Kidney (tissue), 14 donors: ENCODE data around the gene AGTRAP. TPM values are rescaled to one million over a fixed set of nuclear protein-coding genes. Genes with fewer than 3 reads are reported as not detected.

ENCODE experiments used
- DNase-seq, 5 donors: peaks; one replicate each; pipeline ENCODE4 v3.0.0-alpha.2; 2013 to 2020
- FAIRE-seq: peaks from 2 replicates; lab custom pipeline; 2012; peaks lifted over from hg19 to GRCh38; lab: Jason Lieb, UNC
- H3K27ac ChIP-seq, 2 donors: one replicate each; pipeline ENCODE4 v1.7.0; 2013; ENCODE audit warnings: low read depth in 2 of 2, low read length in 2 of 2, inconsistent platforms in 1 of 2
- H3K27me3 ChIP-seq: one replicate; pipeline ENCODE4 v1.7.1; 2013; ENCODE audit warnings: low read length, inconsistent platforms; ENCODE audit not compliant: control insufficient read depth, insufficient read depth
- H3K36me3 ChIP-seq, 3 donors: one replicate each; pipeline versions ENCODE4 v1.7.0 to v1.7.1; 2013; ENCODE audit warnings: low read length in 3 of 3, control low read depth in 1 of 3, inconsistent platforms in 1 of 3; ENCODE audit not compliant: insufficient read depth in 3 of 3, control insufficient read depth in 2 of 3
- H3K4me1 ChIP-seq, 3 donors: one replicate each; pipeline versions ENCODE4 v1.7.0 to v1.7.1; 2013; ENCODE audit warnings: low read length in 3 of 3, inconsistent platforms in 1 of 3, low read depth in 1 of 3; ENCODE audit not compliant: control insufficient read depth in 2 of 3, insufficient read depth in 2 of 3
- H3K4me3 ChIP-seq, 3 donors: one replicate each; pipeline versions ENCODE4 v1.7.0 to v1.8.1; 2013; ENCODE audit warnings: low read length in 3 of 3, control low read depth in 1 of 3, inconsistent platforms in 1 of 3
- H3K9ac ChIP-seq, 3 donors: one replicate each; pipeline versions ENCODE4 v1.7.0 to v1.7.1; 2013; ENCODE audit warnings: low read length in 3 of 3, control low read depth in 1 of 3, inconsistent platforms in 1 of 3
- H3K9me3 ChIP-seq, 3 donors: one replicate each; pipeline versions ENCODE4 v1.7.0 to v1.7.1; 2013; ENCODE audit warnings: low read length in 3 of 3, control low read depth in 1 of 3, inconsistent platforms in 1 of 3; ENCODE audit not compliant: control insufficient read depth in 2 of 3, insufficient read depth in 1 of 3
- intact Hi-C: fragments of 100-400 bp; cut with DNase I; formaldehyde crosslinking; loops from one replicate; pipeline ENCODE4 v1.11.1; 2022
- polyA plus RNA-seq: library from polyadenylated mRNA; stranded (reverse); fragments of 350-450 nt; fragmentation: Illumina TruSeq; extraction: RNeasy Lipid Tissue Mini Kit (QIAGEN cat#74804); gene quantifications from one replicate; pipeline ENCODE4 v1.2.3, GENCODE V29; 2014; ENCODE audit warnings: low read depth, low replicate concordance; ENCODE audit not compliant: insufficient read depth
- total RNA-seq: library from RNA; stranded (reverse); fragmentation: NEBNext Ultra II Directional; extraction: Animal tissue kit (Norgen Biotek cat#: 25700); gene quantifications from one replicate; pipeline ENCODE4 v1.2.1, GENCODE V29; 2021
- TF ChIP-seq, protein P1 (sequence below): IDR thresholded peaks from 3 replicates; pipeline ENCODE4 v1.5.1; 2012; ENCODE audit warnings: mild to moderate bottlenecking, moderate library complexity, borderline replicate concordance; ENCODE audit not compliant: insufficient read depth; ENCODE audit errors: extremely low read depth
- donor health status: control.
- donor health status: control.
- donor health status: control.
- donor health status: control.
- donor health status: control.
- donor health status: DM: yes; HTN: yes; CAD: no.
- donor health status: Normal renal cell carcinoma (clear cell type).

The AGTRAP gene
- total and polyA plus RNA-seq, 2 donors from 2014 or later: 66.1 to 140 TPM

DNA sequence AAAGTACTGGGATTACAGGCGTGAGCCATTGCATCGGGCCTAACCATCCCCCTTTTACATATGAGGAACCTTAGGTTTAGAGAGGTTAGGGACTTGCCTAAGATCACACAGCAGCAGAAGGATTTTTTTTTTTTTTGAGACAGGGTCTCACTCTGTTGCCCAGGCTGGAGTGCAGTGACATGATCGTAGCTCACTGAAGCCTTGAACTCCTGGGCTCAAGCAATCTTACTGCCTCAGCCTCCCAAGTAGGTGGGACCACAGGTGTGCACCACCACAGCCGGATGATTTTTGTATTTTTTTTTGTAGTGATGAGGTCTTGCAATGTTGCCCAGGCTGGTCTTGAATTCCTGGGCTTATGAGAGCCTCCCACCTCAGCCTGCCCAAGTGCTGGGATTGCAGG, 23.9 kb downstream of the AGTRAP start:
- TF ChIP-seq, protein P1, sequence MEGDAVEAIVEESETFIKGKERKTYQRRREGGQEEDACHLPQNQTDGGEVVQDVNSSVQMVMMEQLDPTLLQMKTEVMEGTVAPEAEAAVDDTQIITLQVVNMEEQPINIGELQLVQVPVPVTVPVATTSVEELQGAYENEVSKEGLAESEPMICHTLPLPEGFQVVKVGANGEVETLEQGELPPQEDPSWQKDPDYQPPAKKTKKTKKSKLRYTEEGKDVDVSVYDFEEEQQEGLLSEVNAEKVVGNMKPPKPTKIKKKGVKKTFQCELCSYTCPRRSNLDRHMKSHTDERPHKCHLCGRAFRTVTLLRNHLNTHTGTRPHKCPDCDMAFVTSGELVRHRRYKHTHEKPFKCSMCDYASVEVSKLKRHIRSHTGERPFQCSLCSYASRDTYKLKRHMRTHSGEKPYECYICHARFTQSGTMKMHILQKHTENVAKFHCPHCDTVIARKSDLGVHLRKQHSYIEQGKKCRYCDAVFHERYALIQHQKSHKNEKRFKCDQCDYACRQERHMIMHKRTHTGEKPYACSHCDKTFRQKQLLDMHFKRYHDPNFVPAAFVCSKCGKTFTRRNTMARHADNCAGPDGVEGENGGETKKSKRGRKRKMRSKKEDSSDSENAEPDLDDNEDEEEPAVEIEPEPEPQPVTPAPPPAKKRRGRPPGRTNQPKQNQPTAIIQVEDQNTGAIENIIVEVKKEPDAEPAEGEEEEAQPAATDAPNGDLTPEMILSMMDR: no peak

DNA sequence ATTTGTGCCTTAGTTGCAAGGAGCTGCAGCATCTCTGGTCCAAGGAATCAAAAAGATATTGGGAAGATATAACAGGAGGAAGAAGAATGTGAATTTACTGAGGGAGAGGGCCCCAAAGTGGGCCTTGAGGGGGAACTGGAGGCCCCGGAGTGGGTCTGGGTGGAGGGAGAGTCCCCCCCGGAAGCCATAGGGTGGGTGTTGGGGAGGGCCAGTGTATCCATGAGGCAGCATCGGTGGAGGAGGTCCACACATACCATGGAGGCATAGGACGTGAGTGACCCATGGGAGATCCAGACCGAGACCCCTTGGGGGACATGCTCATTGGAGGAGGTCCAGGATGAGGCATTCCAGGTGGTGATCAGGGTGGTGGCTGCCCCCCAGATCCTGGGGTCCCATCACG, 25.3 kb downstream of the AGTRAP start:
- H3K9ac ChIP-seq: no peak overlapping the region
- intact Hi-C loops: no loop called here
- TF ChIP-seq, protein P1: no peak
- peaks cover 0 to 3% (median 0%) of the 10 kb centered on the region in 3 donors for H3K4me1 ChIP-seq
- DNase-seq (no peak), FAIRE-seq (no peak)
- H3K4me3 ChIP-seq: no peak overlapping the region
- H3K36me3 ChIP-seq: no peaks in the 10 kb centered on the region
- no peaks in the 10 kb centered on the region for H3K9me3 ChIP-seq
- H3K27ac ChIP-seq: no peak overlapping the region
- H3K27me3 ChIP-seq: no peaks in the 10 kb centered on the region

More for the DNA sequence above, 23.9 kb downstream of the AGTRAP start:
- FAIRE-seq: no peak
- Histone ChIP-seq H3K9ac (no peak overlapping the region), H3K27me3 (no peaks in the 10 kb centered on the region), H3K36me3 (no peaks in the 10 kb centered on the region), H3K4me3 (no peak overlapping the region), H3K9me3 (no peaks in the 10 kb centered on the region), H3K27ac (no peak overlapping the region), H3K4me1 (peaks cover 0 to 3% (median 0%) of the 10 kb centered on the region in 3 donors)
- DNase-seq: no peak
- intact Hi-C loops: no loop called here

DNA sequence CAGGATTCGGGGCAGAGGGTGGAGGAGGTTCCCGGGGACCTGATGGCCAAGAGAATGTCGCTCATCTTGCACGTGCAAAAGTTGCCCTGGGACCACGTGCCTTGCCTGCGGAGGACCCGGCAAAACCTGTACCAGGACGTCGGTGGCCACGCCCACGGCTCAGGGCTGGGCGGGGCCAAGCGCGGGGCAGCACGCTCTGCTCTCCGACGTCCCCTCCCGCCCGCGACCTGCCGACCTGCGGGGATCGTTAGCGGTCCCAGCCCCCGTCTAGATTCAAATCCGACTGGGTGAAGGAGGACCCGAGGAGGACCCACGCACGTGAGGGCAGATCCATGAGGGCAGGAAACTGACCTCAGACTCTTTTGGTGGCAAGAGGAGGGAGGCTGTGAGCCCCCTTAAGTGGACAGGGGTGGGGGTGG, 26.1 kb downstream of the AGTRAP start, which contains the start of gene C1orf167:
Gene C1orf167 (plus strand): TSS at position 206 of the 419 bp plus-strand sequence. CDS start 2,208 bp downstream, outside the sequence.
- Histone ChIP-seq H3K4me1 (peaks cover 0 to 3% (median 0%) of the 10 kb centered on the region in 3 donors), H3K27me3 (no peaks in the 10 kb centered on the region), H3K9ac (no peak within 1 kb of the TSS), H3K36me3 (no peaks in the 10 kb centered on the region), H3K9me3 (no peaks in the 10 kb centered on the region), H3K4me3 (no peak within 1 kb of the TSS), H3K27ac (no peak within 1 kb of the TSS)
- FAIRE-seq: no peak
- TF ChIP-seq, protein P1: no peak
- peak in 4 of 5 donors; percentile 31 to 67 (median 45) for DNase-seq
- intact Hi-C loops: no loop called here

DNA sequence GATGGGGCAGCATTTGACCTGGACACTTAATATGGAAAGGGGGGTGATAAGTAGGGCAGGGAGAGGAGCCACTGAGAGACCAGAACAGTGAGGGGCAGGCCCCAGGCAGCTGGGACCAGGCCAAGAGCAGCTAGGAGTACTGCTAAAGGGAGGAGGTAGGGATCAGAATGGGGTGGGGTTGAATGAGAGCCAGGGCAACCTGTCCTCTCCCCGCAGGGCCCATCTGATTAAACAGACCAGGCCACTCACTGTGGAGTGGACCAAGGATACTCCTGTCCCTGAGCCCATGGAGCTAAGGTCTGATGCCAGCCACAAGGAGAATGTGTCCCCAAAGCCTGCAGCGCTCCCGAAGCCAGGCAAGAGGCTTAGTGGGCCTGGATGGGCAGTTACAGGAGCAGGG, 28.2 kb downstream of the AGTRAP start:
- Histone ChIP-seq H3K36me3 (no peaks in the 10 kb centered on the region), H3K9me3 (no peaks in the 10 kb centered on the region), H3K4me1 (peaks cover 0 to 3% (median 0%) of the 10 kb centered on the region in 3 donors), H3K27me3 (no peaks in the 10 kb centered on the region), H3K4me3 (no peak overlapping the region), H3K9ac (no peak overlapping the region), H3K27ac (no peak overlapping the region)
- TF ChIP-seq, protein P1: no peak
- DNase-seq (no peak), FAIRE-seq (no peak)
- intact Hi-C loops: no loop called here
